NCI-H1417 treated with DMSO at 0.1 percent for 48 hours (cell line): ENCODE measurements around the gene LCN15.
"Not testable (repeated sequence)": the region's sequence is repeated elsewhere in the genome, so short reads cannot be mapped to it uniquely, and the experiment has no call there.

Source experiments
- DNase-seq: peaks from one replicate; lab custom pipeline; 2025; lab: John Stamatoyannopoulos, UW

LCN15 gene

GRCh38 chr9:136794281-136794999 lies 30.1 kb upstream of the LCN15 start:
- DNase-seq: no peak

- no peak for DNase-seq
These were observed 29.0 kb upstream of the LCN15 start for GRCh38 chr9:136793086-136793946.

GRCh38 chr9:136792321-136793085 lies 28.2 kb upstream of the LCN15 start:
- no peak for DNase-seq

- no peak for DNase-seq
These were observed 27.4 kb upstream of the LCN15 start for GRCh38 chr9:136791516-136792276.

- peak; percentile 99 for DNase-seq
These were observed 26.6 kb upstream of the LCN15 start, which contains the start of gene TMEM141 for GRCh38 chr9:136790640-136791515. Gene TMEM141 (plus strand): TSS chr9:136791344. CDS start chr9:136791371, 27 bp downstream.

- DNase-seq: no peak
These were observed 25.2 kb upstream of the LCN15 start for GRCh38 chr9:136789523-136789937.

GRCh38 chr9:136788644-136789522 lies 24.6 kb upstream of the LCN15 start:
- DNase-seq: not testable (repeated sequence)

- no peak for DNase-seq
These were observed 23.5 kb upstream of the LCN15 start for GRCh38 chr9:136787690-136788400.

- DNase-seq: not testable (repeated sequence)
These were observed 22.7 kb upstream of the LCN15 start for GRCh38 chr9:136786983-136787382.

- DNase-seq: no peak
These were observed 22.1 kb upstream of the LCN15 start for GRCh38 chr9:136786451-136786850.

- not testable (repeated sequence) for DNase-seq
These were observed 21.4 kb upstream of the LCN15 start for GRCh38 chr9:136785565-136786355.

GRCh38 chr9:136784997-136785361 lies 20.7 kb upstream of the LCN15 start:
- DNase-seq: no peak

- no peak for DNase-seq
These were observed 20.1 kb upstream of the LCN15 start for GRCh38 chr9:136784249-136784996.

- no peak for DNase-seq
These were observed 18.1 kb upstream of the LCN15 start for GRCh38 chr9:136782452-136782851.

GRCh38 chr9:136779808-136780207 lies 15.5 kb upstream of the LCN15 start:
- no peak for DNase-seq

- DNase-seq: no peak
These were observed 13.0 kb upstream of the LCN15 start for GRCh38 chr9:136777359-136777758.

GRCh38 chr9:136776947-136777346 lies 12.6 kb upstream of the LCN15 start:
- DNase-seq: no peak
